Panc1 (cell line): Measurements from ENCODE around the gene LRRC1. TPM values are rescaled to one million over a fixed set of nuclear protein-coding genes. Genes with fewer than 3 reads are reported as not detected.

Source experiments
- ATAC-seq: fragments of 200-7000 bp; cut with Tn5 transposase; 2 replicates; pipeline ENCODE4 v1.9.1; 2020; ENCODE audit warnings: mild to moderate bottlenecking, moderate library complexity
- BruUV-seq: library from RNA; stranded (reverse); fragments of 400-500 nt; replicated peaks from 2 replicates; lab custom pipeline; 2021; lab: Mats Ljungman, UMichigan
- CTCF ChIA-PET: fragments of 300-600 bp; sonication (Branson Sonifier 250); formaldehyde crosslinking; loops from one replicate; lab custom pipeline; 2022; ENCODE audit warnings: antibody characterized with exemption; lab: Charles Lee
- POLR2A ChIA-PET: fragments of 300-600 bp; sonication (Branson Sonifier 250); formaldehyde crosslinking; loops from one replicate; lab custom pipeline; 2022; ENCODE audit warnings: antibody characterized with exemption; lab: Charles Lee
- DNase-seq: peaks from one replicate; pipeline ENCODE4 v3.0.0-alpha.2; 2010; ENCODE audit warnings: low read depth, low spot score
- H3K27ac ChIP-seq: 2 replicates; pipeline ENCODE4 v1.5.1; 2011; ENCODE audit warnings: mild to moderate bottlenecking, low read length, inconsistent platforms
- H3K27me3 ChIP-seq: fragments of 200-500 bp; sonication (Bioruptor generic); 2 replicates; pipeline ENCODE4 v1.6.0; 2014; ENCODE audit warnings: low read length, inconsistent platforms; ENCODE audit not compliant: control insufficient read depth, insufficient read depth
- H3K36me3 ChIP-seq: fragments of 200-500 bp; sonication (Bioruptor generic); 2 replicates; pipeline ENCODE4 v1.5.1; 2014; ENCODE audit warnings: inconsistent platforms, mild to moderate bottlenecking, low read length, moderate library complexity; ENCODE audit not compliant: control insufficient read depth, insufficient read depth
- H3K4me1 ChIP-seq: 2 replicates; pipeline ENCODE4 v1.5.1; 2011; ENCODE audit warnings: inconsistent platforms, mild to moderate bottlenecking, low read length, moderate library complexity; ENCODE audit not compliant: control insufficient read depth, insufficient read depth
- H3K4me3 ChIP-seq, 2 experiments: 2 replicates each; pipeline ENCODE4 v1.5.1; 2011 to 2012; ENCODE audit warnings: low read depth in 2 of 2, low read length in 2 of 2, mild to moderate bottlenecking in 2 of 2, inconsistent platforms in 1 of 2, moderate library complexity in 1 of 2
- H3K9me3 ChIP-seq: fragments of 200-500 bp; sonication (Bioruptor generic); 2 replicates; pipeline ENCODE4 v1.5.1; 2014; ENCODE audit warnings: low read depth, mild to moderate bottlenecking, inconsistent platforms, low read length, moderate library complexity; ENCODE audit not compliant: control insufficient read depth, insufficient read depth
- POLR2AphosphoS5 ChIP-seq: IDR thresholded peaks from 2 replicates; pipeline ENCODE4 v1.6.1; 2012; ENCODE audit warnings: mild to moderate bottlenecking, low read depth, low read length, moderate library complexity
- SIN3A ChIP-seq: IDR thresholded peaks from 2 replicates; pipeline ENCODE4 v1.6.1; 2012; ENCODE audit warnings: low read depth, mild to moderate bottlenecking, low read length, moderate library complexity, borderline replicate concordance; ENCODE audit not compliant: insufficient read depth
- TCF7L2 ChIP-seq: IDR thresholded peaks from 2 replicates; pipeline ENCODE4 v1.6.1; 2011; ENCODE audit warnings: mild to moderate bottlenecking, low read depth, low read length, inconsistent platforms
- in situ Hi-C: cut with HindIII; loops from 2 replicates; pipeline ENCODE4 v1.10.0; 2016; ENCODE audit warnings: low sequenced_read_pairs, low pct_unique_long_range_greater_than_20kb
- intact Hi-C: fragments of 100-400 bp; cut with micrococcal nuclease; formaldehyde crosslinking; loops from one replicate; pipeline ENCODE4 v1.10.0; 2022; ENCODE audit not compliant: unreplicated experiment
- total RNA-seq: library from RNA; stranded (reverse); gene quantifications from one replicate; pipeline ENCODE4 v1.2.1, GENCODE V29; 2021; ENCODE audit not compliant: unreplicated experiment
- TF ChIP-seq, protein P1 (sequence below): fragments of 450-650 bp; IDR thresholded peaks from 2 replicates; pipeline ENCODE4 v1.5.1; 2017; ENCODE audit warnings: mild to moderate bottlenecking
- TF ChIP-seq, protein P2 (sequence below), 2 experiments: IDR thresholded peaks; 2 replicates each; pipeline ENCODE4 v1.6.1; 2011 to 2012; ENCODE audit warnings: low read depth in 2 of 2, control low read depth in 1 of 2, low read length in 1 of 2, mild to moderate bottlenecking in 1 of 2, moderate library complexity in 1 of 2; ENCODE audit not compliant: insufficient read depth in 1 of 2

Gene LRRC1
- total RNA-seq, 1 experiment from 2014 or later, result 13.8 TPM

DNA sequence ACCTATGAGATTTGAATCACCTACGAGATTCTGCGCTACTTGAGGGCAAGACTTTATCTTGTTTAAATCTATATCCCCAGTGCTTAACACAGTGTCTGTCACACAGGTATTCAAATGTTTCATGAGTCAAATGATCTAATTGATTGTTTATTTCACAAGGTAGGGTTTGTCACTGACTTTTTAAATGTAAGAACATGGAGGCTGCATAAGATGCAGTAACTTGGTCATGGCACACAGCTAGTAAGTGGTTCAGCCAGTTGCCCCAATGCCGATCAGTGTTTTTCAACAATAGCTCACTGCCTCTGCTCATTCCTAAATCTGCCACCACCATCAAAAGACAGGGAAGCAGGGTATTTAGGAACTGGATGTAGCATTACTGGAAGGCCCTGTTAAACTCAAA lies 42.4 kb upstream of the LRRC1 start:
- no TSS peak for BruUV-seq
- intact Hi-C loops, result no loop called here
- no peak for DNase-seq
- H3K36me3 ChIP-seq, result no peaks in the 10 kb centered on the region
- TF ChIP-seq, protein P1, sequence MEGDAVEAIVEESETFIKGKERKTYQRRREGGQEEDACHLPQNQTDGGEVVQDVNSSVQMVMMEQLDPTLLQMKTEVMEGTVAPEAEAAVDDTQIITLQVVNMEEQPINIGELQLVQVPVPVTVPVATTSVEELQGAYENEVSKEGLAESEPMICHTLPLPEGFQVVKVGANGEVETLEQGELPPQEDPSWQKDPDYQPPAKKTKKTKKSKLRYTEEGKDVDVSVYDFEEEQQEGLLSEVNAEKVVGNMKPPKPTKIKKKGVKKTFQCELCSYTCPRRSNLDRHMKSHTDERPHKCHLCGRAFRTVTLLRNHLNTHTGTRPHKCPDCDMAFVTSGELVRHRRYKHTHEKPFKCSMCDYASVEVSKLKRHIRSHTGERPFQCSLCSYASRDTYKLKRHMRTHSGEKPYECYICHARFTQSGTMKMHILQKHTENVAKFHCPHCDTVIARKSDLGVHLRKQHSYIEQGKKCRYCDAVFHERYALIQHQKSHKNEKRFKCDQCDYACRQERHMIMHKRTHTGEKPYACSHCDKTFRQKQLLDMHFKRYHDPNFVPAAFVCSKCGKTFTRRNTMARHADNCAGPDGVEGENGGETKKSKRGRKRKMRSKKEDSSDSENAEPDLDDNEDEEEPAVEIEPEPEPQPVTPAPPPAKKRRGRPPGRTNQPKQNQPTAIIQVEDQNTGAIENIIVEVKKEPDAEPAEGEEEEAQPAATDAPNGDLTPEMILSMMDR, result no peak
- POLR2A ChIA-PET, result no interaction called here
- no peak for ATAC-seq
- H3K9me3 ChIP-seq, result no peaks in the 10 kb centered on the region
- CTCF ChIA-PET, result no interaction called here
- H3K27me3 ChIP-seq, result no peaks in the 10 kb centered on the region
- H3K27ac ChIP-seq, result no peak overlapping the region
- H3K4me1 ChIP-seq, result no peaks in the 10 kb centered on the region
- H3K4me3 ChIP-seq, result no peak overlapping the region
- in situ Hi-C loops, result no loop called here

DNA sequence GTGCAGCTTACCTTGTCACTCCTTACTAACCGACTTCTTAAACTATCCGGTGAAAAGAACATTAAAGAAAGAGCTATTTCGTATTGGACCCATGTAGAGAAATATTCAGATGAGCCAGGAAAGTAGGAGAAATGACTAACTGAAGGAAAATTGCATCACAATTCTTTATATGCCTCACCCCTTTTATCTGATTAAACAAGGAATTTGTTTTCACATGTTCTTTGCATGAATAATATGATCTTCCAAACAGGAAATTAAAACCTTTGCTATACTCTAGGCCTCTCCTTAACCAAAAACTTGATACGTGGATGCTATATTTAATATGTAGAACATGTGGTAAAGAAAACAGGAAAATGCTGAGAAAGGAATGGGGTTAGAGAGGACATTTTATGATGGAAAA lies 41.9 kb upstream of the LRRC1 start:
- ChIA-PET CTCF (no interaction called here), POLR2A (no interaction called here)
- no peak overlapping the region for H3K4me3 ChIP-seq
- intact Hi-C loops, result no loop called here
- TF ChIP-seq TCF7L2 (no peak), SIN3A (no peak), POLR2AphosphoS5 (no peak)
- TF ChIP-seq, protein P1, result no peak
- TF ChIP-seq, protein P2, sequence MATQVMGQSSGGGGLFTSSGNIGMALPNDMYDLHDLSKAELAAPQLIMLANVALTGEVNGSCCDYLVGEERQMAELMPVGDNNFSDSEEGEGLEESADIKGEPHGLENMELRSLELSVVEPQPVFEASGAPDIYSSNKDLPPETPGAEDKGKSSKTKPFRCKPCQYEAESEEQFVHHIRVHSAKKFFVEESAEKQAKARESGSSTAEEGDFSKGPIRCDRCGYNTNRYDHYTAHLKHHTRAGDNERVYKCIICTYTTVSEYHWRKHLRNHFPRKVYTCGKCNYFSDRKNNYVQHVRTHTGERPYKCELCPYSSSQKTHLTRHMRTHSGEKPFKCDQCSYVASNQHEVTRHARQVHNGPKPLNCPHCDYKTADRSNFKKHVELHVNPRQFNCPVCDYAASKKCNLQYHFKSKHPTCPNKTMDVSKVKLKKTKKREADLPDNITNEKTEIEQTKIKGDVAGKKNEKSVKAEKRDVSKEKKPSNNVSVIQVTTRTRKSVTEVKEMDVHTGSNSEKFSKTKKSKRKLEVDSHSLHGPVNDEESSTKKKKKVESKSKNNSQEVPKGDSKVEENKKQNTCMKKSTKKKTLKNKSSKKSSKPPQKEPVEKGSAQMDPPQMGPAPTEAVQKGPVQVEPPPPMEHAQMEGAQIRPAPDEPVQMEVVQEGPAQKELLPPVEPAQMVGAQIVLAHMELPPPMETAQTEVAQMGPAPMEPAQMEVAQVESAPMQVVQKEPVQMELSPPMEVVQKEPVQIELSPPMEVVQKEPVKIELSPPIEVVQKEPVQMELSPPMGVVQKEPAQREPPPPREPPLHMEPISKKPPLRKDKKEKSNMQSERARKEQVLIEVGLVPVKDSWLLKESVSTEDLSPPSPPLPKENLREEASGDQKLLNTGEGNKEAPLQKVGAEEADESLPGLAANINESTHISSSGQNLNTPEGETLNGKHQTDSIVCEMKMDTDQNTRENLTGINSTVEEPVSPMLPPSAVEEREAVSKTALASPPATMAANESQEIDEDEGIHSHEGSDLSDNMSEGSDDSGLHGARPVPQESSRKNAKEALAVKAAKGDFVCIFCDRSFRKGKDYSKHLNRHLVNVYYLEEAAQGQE (IDR thresholded peaks at IDR 0.05; ENCODE audit: insufficient read depth in 1 of 2, low read depth in 2 of 2, low read length in 1 of 2), result no peak
- no peaks in the 10 kb centered on the region for H3K9me3 ChIP-seq
- no peaks in the 10 kb centered on the region for H3K4me1 ChIP-seq
- in situ Hi-C loops, result no loop called here
- H3K36me3 ChIP-seq, result no peaks in the 10 kb centered on the region
- H3K27me3 ChIP-seq, result no peaks in the 10 kb centered on the region
- no peak for DNase-seq
- no TSS peak for BruUV-seq
- H3K27ac ChIP-seq, result no peak overlapping the region
- ATAC-seq, result no peak

DNA sequence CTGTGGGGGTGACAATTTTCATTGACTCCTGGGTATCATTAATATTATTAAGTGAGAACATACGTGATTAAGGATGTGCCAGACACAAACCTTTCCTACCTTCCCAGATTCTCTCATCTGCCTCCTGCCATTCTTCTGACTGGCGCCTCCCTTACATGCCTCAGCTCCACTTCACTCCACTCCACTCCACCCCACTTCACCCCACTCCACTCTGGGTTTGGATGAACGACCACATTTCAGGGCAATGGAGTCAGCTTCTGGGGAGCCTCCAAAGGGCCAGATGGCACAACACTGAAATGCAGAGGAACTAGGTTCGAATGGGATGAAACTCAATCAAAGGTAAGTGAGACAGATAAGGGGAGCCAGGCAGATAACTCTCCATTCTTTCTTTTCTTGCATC lies 40.5 kb upstream of the LRRC1 start:
- Histone ChIP-seq H3K36me3 (no peaks in the 10 kb centered on the region), H3K9me3 (no peaks in the 10 kb centered on the region), H3K27me3 (no peaks in the 10 kb centered on the region), H3K4me1 (no peaks in the 10 kb centered on the region), H3K4me3 (no peak overlapping the region), H3K27ac (no peak overlapping the region)
- intact Hi-C loops (no loop called here), in situ Hi-C loops (no loop called here)
- BruUV-seq, result no TSS peak
- ChIA-PET CTCF (no interaction called here), POLR2A (no interaction called here)
- DNase-seq, result no peak
- TF ChIP-seq, protein P2 (IDR thresholded peaks at IDR 0.05; ENCODE audit: insufficient read depth in 1 of 2, low read depth in 2 of 2, low read length in 1 of 2), result no peak
- TF ChIP-seq, protein P1, result no peak
- TF ChIP-seq TCF7L2 (no peak), POLR2AphosphoS5 (no peak), SIN3A (no peak)
- no peak for ATAC-seq
